ENCODE measurements around the gene CARHSP1.
"Not testable (repeated sequence)": the region's sequence is repeated elsewhere in the genome, so short reads cannot be mapped to it uniquely, and the experiment has no call there.

The CARHSP1 gene

DNA sequence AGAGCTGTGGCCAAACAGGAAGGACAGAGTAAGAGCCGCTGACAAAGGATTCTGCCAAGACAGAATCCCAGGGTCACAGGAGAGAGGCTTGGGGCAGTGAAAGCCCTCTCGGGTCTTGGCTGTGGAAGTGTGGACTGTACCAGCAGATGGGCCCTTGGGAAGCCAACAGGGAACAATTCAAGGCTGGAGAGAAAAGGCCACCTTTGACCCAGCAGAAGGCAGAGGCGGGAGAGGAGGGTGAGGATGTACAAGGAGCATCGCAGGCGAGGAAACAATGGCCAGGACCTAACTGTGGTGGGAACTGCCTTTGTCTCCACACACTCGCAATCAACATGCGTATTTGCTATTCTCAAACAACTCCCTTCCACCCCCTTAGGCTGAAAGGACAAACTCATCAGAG, 15.7 kb downstream of the CARHSP1 start:
- no peak for DNase-seq

DNA sequence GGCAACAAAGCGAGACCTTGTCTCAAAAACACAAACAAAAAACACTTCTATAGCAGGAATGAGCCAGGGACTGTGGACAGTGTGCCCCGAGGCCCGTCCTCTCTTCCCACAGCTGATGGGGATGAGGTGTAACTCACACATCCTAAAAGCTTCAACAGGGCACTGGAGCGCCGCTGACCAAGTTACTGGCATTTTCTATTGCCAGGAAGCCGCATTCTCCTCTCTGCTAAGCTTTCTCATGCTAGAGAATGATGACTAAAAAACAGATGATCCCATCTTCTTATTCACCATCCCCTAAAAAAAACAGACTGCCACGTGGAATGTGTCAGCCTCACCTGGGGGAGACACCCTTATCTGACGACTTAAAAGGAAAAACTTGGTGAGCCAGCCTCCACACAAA, 16.3 kb downstream of the CARHSP1 start:
- DNase-seq, result no peak

DNA sequence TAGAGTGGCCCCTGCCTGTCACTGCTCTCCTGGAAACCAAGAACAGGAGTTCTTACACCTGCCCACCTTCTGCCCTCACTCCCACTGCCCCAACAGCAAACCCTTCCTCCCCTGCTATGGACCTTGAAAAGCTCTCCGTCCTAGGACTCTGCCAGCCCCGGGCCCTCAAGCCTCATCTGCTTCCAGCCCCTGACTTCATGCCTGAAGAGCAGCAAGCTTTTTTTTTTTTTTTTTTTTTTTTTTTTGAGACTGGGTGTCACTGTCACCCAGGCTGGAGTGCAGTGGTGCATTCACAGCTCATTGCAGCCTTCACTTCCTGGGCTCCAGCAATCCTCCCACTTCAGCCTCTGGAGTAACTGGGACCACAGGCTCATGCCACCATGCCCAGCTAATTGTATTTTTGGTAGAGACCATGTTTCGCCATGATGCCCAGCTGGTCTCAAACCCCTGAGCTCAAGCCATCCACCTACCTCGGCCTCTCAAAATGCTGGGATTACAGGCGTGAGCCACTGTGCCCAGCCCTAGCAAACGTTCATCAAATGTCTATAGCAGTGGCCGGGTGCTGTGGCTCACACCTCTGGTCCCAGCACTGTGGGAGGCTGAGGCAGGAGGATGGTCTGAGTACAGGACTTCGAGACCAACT, 16.9 kb downstream of the CARHSP1 start:
- no peak for DNase-seq

DNA sequence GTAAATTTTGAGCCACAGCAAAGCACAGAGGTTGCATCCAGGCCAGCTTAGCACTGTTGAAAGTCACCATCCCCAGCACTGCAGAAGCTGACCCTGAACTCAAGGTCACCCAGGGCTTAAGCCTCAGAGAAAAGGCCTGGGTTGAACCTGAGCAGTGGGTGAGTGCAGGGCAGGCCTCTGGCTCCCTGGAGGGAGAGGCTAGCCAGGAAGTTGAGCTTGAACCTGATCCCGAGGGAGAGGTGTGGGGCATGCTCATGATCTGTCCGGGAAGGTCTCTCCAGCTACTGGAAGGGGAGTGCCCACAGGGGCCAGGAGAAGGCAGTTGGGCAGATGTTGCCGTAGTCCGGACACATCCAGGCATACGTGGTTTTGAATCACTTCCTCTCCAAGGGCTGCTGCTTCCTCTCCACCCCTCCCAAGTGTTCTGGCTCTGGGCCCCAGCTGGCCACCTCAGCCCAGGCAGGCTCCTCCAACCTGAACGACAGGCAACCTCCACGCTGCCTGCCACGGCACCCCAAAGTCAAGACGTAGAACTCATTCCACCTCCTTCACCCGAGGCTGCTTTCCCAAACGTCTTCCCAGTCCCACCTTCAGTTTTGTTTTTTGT, 18.4 kb downstream of the CARHSP1 start:
- DNase-seq, result no peak

DNA sequence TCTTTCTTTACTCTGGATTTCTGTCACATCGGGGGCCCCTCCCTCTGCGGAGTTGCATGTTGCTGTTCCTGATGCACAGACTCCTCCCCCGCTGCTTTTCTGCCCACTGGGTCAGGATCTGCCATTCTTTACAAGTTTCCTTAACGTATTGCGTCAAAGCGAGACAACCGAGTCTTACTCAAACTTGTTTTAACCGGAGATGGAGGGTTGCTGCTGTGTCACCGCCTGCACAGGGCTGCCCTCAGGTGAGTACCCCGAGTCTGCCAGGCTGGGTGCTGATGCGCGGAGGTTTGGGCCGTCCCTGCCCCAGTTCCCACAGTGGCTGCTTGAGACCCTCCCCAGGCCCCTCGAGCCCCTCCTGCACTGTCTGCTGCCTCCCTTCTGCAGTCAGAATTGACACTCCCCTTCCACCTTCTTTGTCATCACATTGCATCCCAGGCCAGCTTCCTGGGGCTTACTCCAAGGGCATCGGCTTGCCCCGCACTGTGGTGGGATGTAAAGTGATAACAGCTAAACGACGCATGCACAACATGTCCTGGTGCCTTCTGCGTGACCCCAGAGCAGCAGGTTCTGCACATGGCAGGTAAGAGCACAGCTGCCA, 19.3 kb downstream of the CARHSP1 start:
- DNase-seq, result no peak

DNA sequence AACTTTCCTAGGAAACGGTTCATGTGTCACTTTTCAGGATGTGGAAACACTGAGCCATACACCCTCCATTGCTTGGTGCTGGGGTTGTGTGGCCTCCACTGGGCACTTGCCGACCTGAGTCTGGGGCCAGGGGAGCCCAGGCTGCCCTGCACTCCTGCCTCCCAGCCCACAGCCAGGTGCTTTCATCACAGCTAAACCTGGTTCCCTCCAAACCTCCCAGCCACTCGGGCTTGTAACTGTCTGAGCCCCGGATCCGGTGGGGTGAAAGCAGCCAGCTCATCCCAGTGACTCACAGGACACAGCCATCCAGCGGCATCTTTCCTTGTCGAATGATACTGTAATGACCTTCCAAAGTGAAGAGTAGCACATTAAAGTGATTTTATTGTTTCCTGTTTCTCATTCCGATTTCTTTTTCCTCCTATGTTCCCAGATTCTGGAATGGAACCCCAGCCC, 19.8 kb downstream of the CARHSP1 start:
- no peak for DNase-seq

DNA sequence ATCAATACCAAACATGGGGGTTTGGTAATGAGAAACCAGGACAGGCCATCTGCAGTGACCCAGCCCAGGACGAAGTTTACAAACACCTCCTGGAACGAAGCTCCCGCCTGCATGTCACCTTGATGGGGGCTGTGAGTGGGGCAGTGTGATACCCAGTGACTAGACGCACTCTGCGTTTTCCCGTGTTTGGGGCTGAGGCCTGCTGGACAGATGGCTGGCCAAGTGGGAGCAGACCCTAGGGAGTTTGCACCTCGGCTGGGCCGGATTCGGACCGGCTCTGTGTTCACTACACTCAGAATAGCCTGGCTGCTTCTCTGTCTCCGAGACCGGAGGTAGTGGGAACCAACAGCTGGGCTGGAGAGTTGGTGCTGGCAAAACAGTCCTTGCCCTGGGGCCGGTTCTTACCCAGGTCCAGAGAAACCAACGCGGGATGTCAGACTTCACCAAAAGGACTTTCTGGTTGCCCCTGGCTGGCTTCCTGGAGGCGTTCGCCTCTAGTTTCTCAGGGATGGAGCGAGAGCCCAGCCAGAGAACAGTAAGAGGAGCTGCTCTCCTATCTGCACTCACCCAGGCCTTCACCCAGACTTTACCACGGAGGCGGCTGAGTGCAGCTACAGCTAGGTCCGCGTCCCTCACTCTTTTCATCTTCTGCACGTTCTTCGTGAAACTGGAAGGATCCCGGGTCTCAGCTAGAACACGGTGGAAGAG, 20.4 kb downstream of the CARHSP1 start:
- DNase-seq, result no peak

DNA sequence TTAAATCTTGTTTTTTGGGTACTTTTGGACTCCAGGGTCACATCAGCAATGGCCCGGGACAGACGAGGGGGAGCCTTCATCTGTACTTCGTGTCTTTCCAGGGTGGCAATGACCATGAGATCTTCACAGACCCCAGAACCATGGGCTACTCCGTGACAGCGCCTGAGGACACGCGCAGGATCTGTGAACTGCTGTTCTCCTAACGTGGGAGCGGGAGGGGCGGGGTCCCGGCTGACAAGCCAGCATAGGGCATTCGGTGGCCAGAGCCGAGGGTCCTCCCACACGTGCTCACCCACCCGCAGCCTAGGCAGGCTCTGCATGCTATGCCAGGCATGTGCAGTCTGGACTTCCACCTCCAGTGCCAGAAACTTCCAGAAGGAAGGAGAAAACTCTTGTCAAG, 21.2 kb downstream of the CARHSP1 start:
- DNase-seq, result no peak

DNA sequence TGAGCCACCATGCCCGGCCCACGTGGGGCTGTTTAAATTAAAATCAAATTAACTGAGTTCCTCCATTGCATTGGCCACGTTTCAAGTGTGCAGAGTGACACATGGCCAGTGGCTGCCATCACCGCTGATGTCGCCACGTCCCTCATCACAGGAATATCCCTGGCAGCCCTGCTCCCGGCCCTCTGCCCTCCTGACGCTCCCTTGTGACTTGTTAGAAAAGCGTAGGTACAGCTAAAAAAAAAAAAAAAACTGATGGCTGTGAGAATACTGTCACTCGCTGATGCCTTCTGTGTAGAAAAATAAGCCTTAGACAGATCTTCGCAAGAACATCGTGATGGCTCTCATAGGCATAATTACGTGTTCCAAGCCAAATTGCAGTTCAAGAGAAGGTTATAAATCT, 21.7 kb downstream of the CARHSP1 start:
- no peak for DNase-seq

DNA sequence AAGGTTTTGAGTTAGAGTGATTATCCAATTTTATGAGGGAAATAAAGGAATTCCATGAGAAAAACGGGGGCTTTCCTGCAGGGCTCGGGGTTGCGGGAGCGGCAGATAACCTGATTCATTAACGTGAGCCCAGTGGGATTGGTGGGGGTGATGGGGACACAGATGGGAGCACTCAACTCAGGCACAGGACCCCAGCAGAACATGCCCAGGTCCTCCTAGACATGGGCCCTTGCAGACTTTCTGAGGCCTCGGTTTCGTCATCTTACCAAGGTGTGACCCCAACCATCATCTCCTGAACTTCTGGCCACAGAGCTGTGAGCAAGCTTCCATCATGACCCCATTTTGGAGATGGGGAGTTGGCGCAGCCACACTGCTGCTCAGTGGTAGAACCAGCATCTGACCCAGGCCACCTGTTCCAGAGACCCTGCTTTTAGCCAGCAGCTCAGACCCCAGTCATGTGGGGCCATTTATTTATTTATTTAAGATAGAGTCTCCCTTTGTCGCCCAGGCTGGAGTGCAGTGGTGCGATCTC, 22.3 kb downstream of the CARHSP1 start:
- no peak for DNase-seq

DNA sequence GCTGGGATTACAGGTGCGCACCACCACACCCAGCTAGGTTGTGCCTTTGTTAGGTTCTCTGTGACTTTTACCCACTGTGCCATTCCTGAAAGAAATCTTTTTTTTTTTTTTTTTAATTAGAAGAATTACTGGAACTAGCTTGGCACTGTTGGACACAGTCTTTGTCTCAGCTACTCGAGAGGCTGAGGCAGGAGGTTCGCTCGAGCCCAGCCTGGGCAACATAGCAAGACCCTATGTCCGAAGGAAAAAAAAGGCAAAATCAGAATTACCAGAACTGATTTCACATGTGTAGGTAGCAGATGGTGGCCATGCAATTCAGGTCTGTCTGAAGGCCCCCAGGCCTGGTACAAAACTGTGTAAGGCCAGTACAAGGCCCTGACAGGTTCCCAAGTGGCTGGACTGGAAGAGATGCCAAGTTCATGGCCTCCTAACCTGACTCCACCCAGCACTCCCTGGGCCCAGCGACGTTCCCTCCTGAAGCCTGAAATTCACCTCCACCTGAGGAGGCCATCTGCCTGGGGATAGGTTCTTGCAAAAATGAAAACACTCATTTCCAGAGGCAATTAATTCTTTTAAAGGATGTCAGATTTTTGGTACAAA, 23.0 kb downstream of the CARHSP1 start:
- DNase-seq, result no peak

DNA sequence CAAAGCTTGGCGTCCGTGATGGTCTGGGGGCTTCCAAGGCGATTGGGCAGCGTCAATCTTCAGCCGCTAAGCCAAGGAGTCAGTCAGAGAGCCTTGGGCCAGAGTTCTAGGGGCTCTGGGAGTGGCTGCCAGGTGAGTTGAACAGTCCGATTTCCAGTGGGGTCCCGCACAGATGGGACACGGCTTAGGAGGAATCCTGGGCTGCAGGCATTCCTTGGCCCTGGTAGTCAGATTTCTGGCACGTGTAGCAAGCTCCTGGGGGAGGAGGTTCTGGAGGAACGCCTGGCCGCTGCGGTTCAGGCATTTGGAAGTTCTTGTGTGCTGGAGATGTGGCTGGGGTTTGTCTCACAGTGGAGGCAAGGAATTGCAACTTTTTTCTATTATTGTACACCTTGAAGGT, 25.5 kb downstream of the CARHSP1 start:
- DNase-seq, result not testable (repeated sequence)

DNA sequence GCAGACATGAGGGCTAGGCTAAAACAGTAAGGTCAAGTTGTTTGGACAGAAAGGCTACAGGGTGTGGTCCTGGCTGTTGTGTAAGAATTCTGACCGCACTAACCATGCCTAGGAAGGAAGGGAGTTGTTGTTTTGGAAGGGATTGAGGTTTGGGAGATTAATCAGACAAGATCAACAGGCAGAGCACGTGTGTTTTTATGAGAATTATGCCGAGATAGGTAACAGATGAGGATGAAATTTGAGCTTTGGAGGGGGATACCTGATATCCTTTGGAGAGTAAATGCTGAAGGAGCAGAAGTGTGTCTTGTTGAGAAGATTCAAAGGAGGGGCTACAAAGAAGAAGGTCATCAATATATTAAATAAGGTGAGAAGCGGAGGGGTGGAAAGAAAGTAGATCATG, 26.8 kb downstream of the CARHSP1 start:
- not testable (repeated sequence) for DNase-seq

DNA sequence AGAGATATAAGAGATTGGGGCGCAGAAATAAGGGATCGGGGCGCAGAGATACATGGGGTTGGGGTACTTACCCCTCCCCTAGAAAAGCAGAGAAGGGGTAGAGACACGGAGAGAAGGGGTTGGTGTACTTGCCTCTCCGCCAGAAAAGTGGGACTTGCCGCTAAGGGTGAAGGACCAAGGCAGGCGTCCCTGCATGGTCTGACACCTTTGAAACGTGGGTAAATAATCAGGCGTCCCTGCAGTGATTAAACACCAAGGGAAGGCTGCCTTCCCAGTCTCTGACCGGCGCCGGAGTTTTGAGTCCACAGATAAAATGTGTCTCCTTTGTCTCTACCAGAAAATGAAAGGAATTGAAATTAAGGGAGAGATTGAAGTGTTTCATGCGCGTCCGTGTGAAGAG, 31.2 kb downstream of the CARHSP1 start:
- DNase-seq, result not testable (repeated sequence)

DNA sequence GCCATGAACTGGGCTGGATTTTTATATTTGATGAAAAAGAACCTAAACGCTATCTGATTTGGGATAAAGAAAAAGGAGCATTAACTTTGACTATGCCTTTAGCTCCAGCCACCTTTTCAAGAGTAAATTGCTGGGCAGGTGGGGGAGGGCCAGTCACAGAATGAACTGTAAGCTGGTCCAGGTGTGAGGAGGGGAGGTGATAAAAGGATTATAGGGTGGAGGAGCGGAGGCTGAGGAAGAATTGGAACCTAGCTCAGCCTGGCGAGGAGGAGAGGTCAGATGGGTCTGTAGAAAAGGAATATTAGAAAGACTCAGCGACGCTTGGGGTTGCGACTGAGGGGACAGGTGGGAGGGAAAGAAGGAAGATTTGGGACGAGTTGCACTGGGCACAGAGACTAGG, 32.0 kb downstream of the CARHSP1 start:
- not testable (repeated sequence) for DNase-seq

DNA sequence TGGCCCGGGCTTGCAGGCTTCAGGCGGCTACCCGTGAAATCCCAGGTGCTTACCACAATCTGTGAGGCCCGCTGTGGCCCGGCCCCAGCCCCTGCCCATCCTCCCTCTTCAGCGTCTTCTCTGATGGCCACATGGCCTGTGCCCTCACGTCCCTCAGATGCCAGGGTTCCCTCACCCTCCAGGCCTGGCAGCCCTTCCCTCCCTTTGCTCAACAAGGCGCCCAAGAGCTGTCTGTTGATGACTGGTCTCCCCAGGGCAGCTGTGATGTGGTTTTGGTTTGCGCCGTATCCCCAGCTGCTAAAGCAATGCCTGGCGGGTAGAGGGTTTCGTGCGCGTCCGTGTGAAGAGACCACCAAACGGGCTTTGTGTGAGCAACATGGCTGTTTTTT, 36.1 kb downstream of the CARHSP1 start:
- no peak for DNase-seq

DNA sequence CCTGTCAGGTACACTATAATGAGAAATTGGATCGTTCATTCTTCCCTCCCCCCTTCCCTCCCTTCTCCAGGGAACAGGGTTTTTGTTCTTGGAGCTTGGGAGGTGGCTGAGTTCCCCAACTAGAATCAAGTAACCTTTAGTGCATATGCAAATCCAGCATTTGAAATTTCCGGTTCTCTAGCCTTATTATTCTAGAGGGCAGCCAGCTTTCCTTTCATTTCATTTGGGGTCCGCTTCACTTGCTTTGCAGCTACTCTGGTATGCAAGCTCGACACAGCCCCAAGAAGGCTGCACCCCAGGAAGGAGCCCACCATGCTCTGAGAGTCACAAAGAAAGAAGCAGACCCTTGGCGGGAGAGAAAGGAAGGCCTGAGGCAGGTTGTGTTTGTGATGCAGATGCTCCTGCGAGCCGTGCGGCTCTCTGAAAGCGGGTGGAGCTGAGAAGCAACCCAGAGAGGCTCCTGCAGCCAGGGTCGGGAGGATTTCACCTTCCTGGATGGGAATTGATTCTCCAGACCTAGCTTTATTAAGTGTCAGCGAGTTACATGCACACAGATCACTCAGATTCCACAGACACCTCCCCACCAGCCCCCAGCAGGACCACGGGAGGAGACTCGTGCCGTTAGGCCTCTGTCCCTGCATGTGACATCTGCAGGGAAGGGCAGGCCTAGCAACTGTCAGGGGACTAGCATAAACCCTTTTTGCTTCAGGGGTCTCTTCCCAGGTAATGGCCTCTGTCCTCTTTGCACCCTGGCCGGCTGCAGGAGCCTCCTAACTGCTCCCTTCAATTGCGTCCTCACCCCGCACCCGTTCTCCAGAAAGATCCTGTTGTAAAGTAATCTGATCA, 36.7 kb downstream of the CARHSP1 start:
- no peak for DNase-seq

DNA sequence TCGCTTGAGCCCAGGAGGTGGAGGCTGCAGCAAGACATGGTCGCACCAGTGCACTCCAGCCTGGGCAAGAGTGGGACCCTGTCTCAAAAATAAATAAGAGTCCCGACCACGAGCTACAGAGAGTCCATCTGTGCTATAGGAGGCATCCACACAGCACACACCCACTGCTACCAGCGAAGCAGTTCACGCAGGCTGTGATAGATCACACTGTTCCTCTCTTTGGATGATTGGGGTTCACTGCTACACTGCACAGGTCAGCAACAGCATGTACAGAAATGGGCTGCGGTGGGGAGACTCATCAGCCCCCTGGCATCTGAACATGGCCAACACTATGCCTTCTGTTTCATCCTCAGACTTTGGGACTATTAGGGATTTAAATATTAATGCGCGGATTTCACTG, 37.4 kb downstream of the CARHSP1 start:
- no peak for DNase-seq

DNA sequence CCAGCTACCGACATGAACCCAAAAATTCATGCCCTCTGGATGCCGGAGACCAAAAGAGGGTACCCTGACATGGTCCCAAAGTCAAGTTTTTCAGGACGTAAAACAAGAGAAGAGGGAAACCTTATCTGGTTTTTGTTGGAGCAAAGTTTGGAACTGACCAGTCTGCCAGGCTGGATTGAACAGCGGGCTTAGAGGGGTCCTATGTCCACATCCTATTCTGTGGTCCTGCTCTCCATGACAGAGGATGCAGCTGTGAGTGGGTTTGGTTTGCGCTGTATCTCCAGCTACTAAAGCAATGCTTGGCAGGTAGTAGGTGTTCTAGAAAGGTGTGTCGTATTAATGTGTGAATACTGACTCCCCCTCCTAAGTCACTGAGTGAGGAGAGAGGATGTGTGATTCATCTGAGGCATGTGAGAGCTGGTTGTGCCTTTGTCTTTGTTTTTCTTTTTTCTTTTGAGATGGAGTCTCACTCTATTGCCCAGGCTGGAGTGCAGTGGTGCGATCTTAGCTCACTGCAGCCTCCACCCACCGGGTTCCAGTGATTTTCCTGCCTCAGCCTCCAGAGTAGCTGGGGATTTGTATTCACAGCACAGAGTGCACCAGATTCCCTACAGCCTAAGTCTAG, 40.2 kb downstream of the CARHSP1 start:
- no peak for DNase-seq

DNA sequence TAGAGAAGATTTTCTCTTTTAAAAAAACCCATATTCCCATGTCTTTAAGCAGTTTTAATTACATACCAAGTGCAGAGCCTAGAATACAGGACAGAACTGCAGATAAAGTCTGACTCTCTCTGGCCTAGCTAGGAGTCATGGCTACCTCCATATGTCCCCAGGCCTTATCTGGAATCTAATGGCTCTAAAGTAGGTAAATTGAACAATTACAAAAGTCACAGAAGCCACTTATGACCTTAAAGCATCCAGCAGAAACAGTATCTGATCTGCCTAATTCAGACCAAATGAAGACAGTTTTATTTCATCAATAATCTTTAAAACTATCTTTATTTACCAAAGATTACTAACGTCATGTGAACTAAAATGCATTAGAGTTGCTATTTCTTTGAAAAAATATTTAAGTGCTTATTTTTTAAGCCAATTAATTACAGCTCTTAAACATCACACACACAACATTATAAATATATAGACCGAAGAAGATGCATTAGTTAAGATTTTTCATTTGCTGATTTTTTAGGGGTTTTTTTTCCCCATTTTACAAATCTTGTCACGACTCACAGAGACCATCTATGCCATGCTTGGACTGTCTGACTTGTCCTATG, 42.4 kb downstream of the CARHSP1 start:
- no peak for DNase-seq

DNA sequence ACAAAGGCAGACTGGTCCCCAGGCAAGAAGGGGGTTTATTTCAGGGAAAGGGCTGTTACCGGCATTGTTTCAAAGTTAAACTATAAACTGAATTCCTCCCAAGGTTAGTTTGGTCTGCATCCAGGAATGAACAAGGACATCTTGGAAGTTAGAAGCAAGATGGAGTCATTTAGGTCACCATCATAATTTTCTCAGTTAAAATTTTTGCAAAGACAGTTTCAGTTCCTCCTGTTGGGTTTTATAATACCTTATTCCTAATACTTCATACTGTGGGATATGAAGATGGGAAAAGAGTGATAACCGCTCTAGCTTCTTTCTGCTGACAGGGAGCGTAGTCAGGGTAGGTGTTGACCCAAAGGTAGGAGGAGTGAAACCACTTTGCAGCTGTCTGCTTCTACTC, 46.4 kb downstream of the CARHSP1 start:
- no peak for DNase-seq

Measured in activated CD4-positive, alpha-beta T cell treated with anti-CD3 and anti-CD28 coated beads for 1 hour (primary cell).